Ectodermal cell (in vitro differentiated cells): Measurements from ENCODE around the gene FIG4.
"Not testable (repeated sequence)": the region's sequence is repeated elsewhere in the genome, so short reads cannot be mapped to it uniquely, and the experiment has no call there.

Experiments used
- H3K27ac ChIP-seq: 2 replicates; pipeline ENCODE4 v1.7.0; 2013; ENCODE audit warnings: mild to moderate bottlenecking, low read depth, low read length; ENCODE audit not compliant: insufficient read depth, poor library complexity, severe bottlenecking
- H3K27me3 ChIP-seq: 2 replicates; pipeline ENCODE4 v1.7.0; 2013; ENCODE audit warnings: mild to moderate bottlenecking, low read length; ENCODE audit not compliant: insufficient read depth, control insufficient read depth, poor library complexity, severe bottlenecking
- H3K36me3 ChIP-seq: one replicate; pipeline ENCODE4 v1.7.0; 2013; ENCODE audit warnings: low read length; ENCODE audit not compliant: control insufficient read depth, insufficient read depth
- H3K4me1 ChIP-seq: one replicate; pipeline ENCODE4 v1.7.0; 2013; ENCODE audit warnings: low read length; ENCODE audit not compliant: control insufficient read depth, insufficient read depth
- H3K4me3 ChIP-seq: 2 replicates; pipeline ENCODE4 v1.7.0; 2013; ENCODE audit warnings: low read depth, low read length, control low read depth; ENCODE audit not compliant: insufficient read depth
- H3K9me3 ChIP-seq: 2 replicates; pipeline ENCODE4 v1.7.0; 2013; ENCODE audit warnings: mild to moderate bottlenecking, low read length, moderate library complexity; ENCODE audit not compliant: control insufficient read depth
- WGBS, 2 experiments: methylation state at CpG; one replicate each; pipeline ENCODE4 v1.1.7; 2013; ENCODE audit warnings: missing lambda C conversion rate in 2 of 2; 5-methylcytosine and 5-hydroxymethylcytosine counted together

Gene FIG4

GRCh38 chr6:109744779-109745178 is 53.7 kb downstream of the FIG4 start:
- H3K36me3 ChIP-seq, H3K9me3 ChIP-seq, H3K27me3 ChIP-seq, H3K4me3 ChIP-seq, H3K27ac ChIP-seq, H3K4me1 ChIP-seq: not testable (repeated sequence)
- WGBS, 2 experiments, result 95 to 100% methylated on average over 2 of the region's 3 CpGs

DNA sequence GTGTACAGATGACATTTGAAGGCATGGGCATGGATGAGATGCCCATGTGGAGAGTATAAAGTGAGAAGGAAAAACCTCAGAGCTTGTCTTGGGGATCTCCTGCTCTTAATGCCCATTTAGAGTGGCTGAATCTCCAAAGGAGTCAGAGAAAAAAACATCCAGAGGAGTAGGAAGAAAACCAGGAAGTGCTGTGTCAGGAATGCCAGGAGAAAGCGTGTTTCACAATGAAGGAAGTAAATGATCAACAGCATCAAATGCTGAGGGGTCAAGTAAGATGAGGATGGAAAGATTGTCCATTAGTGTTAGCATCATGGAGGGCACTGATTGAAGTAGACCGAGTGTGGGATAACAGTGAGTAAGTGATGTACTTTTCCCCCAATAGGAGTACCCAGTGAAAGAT is 56.1 kb downstream of the FIG4 start:
- Histone ChIP-seq H3K9me3 (no peaks in the 10 kb centered on the region), H3K27ac (no peak overlapping the region), H3K27me3 (no peaks in the 10 kb centered on the region), H3K36me3 (no peaks in the 10 kb centered on the region), H3K4me1 (no peaks in the 10 kb centered on the region), H3K4me3 (no peak overlapping the region)
- WGBS, 2 experiments, result 95 to 96% methylated on average over 2 of the region's 2 CpGs

DNA sequence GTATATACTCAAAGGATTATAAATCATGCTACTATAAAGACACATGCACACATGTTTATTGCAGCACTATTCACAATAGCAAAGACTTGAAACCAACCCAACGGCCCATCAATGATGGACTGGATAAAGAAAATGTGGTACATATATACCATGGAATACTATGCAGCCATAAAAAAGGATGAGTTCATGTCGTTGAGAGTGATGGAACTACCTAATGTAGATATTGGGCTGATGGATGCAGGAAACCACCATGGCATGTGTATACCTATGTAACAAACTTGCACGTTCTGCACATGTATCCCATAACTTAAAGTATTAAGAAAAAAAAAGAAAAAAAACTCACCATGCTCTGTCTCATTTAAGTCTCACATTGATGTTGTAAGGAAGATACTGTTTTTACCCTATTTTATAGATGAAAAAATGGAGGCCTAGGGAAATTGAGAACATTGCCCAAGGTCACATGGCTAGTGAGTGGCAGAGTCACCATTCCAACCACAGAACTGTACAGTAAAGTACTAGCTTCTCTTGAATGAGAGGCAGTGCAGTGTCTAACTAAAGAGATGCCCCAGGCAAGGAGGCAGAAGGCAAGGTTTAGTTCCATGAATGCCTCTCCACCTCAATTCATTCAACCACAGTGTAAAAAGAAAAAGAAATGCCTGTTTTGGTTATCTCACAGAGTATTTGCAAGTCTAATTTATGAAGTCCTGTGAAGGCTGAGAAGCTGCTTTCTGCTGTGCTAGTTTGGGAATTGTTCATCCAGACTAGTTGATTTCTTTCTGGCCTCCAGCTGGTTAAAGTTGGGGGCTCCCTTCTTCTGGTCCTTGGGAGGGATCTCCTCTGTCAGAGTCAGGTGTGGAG is 68.2 kb downstream of the FIG4 start:
- H3K4me1 ChIP-seq, result no peaks in the 10 kb centered on the region

GRCh38 chr6:109760208-109760607 is 69.1 kb downstream of the FIG4 start:
- WGBS, 2 experiments, result 93 to 95% methylated on average over 2 of the region's 2 CpGs
- no peak overlapping the region for H3K27ac ChIP-seq
- H3K9me3 ChIP-seq, result no peaks in the 10 kb centered on the region
- no peaks in the 10 kb centered on the region for H3K4me1 ChIP-seq
- H3K27me3 ChIP-seq, result no peaks in the 10 kb centered on the region
- no peak overlapping the region for H3K4me3 ChIP-seq
- H3K36me3 ChIP-seq, result peaks cover 3% of the 10 kb centered on the region

More for the DNA sequence above, 68.2 kb downstream of the FIG4 start:
- WGBS, 2 experiments, result 84 to 92% methylated on average over 2 to 3 of the region's 3 CpGs
- Histone ChIP-seq H3K27me3 (no peaks in the 10 kb centered on the region), H3K36me3 (peaks cover 3% of the 10 kb centered on the region), H3K4me3 (no peak overlapping the region), H3K27ac (no peak overlapping the region), H3K9me3 (no peaks in the 10 kb centered on the region)

GRCh38 chr6:109762166-109762565 is 71.1 kb downstream of the FIG4 start:
- WGBS, 2 experiments, result 93 to 95% methylated on average over 2 of the region's 2 CpGs

GRCh38 chr6:109762769-109763441 is 71.8 kb downstream of the FIG4 start:
- 92 to 93% methylated on average over 1 of the region's 1 CpG for WGBS, 2 experiments
- H3K4me1 ChIP-seq, result no peaks in the 10 kb centered on the region
- no peaks in the 10 kb centered on the region for H3K36me3 ChIP-seq
- H3K27ac ChIP-seq, result no peak overlapping the region
- no peak overlapping the region for H3K4me3 ChIP-seq
- H3K27me3 ChIP-seq, result no peaks in the 10 kb centered on the region
- no peaks in the 10 kb centered on the region for H3K9me3 ChIP-seq

More at GRCh38 chr6:109762166-109762565, 71.1 kb downstream of the FIG4 start:
- Histone ChIP-seq H3K9me3 (no peaks in the 10 kb centered on the region), H3K4me1 (no peaks in the 10 kb centered on the region), H3K27ac (no peak overlapping the region), H3K36me3 (peaks cover 2% of the 10 kb centered on the region), H3K27me3 (no peaks in the 10 kb centered on the region), H3K4me3 (no peak overlapping the region)

- 95% methylated on average over 3 of the region's 3 CpGs for WGBS, 2 experiments
- Histone ChIP-seq H3K36me3 (no peaks in the 10 kb centered on the region), H3K27ac (no peak overlapping the region), H3K27me3 (no peaks in the 10 kb centered on the region), H3K4me3 (no peak overlapping the region), H3K9me3 (no peaks in the 10 kb centered on the region), H3K4me1 (no peaks in the 10 kb centered on the region)
Observed at GRCh38 chr6:109766167-109766566, 75.1 kb downstream of the FIG4 start.

GRCh38 chr6:109767961-109768360 is 76.9 kb downstream of the FIG4 start:
- H3K27me3 ChIP-seq, result no peaks in the 10 kb centered on the region
- 85 to 92% methylated on average over 3 of the region's 3 CpGs for WGBS, 2 experiments
- H3K36me3 ChIP-seq, result no peaks in the 10 kb centered on the region
- no peaks in the 10 kb centered on the region for H3K4me1 ChIP-seq
- no peak overlapping the region for H3K4me3 ChIP-seq
- no peak overlapping the region for H3K27ac ChIP-seq
- H3K9me3 ChIP-seq, result no peaks in the 10 kb centered on the region

DNA sequence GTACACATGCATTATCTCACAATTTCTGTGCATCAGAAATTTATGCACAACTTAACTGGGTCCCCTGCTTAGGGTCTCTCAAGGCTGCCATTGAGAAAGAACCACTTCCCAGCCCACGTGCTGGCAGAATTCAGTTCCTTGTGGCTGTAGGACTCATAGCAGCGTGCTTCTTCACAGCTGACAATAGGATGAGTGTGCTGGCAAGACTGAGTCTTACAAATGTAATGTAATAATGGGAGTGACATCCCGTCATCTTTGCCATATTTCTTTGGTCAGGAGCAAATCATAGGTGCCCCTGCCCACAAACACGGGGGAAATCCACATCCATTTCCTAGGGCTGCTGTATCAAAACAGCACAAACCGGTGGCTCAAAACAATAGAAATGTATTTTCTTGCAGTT is 77.4 kb downstream of the FIG4 start:
- Histone ChIP-seq H3K4me1 (no peaks in the 10 kb centered on the region), H3K27me3 (no peaks in the 10 kb centered on the region), H3K9me3 (no peaks in the 10 kb centered on the region), H3K36me3 (no peaks in the 10 kb centered on the region), H3K27ac (no peak overlapping the region), H3K4me3 (no peak overlapping the region)
- WGBS, 2 experiments, result 89 to 94% methylated on average over 5 of the region's 5 CpGs

GRCh38 chr6:109769213-109769612 is 78.1 kb downstream of the FIG4 start:
- H3K27me3 ChIP-seq, result no peaks in the 10 kb centered on the region
- no peaks in the 10 kb centered on the region for H3K9me3 ChIP-seq
- no peak overlapping the region for H3K4me3 ChIP-seq
- no peaks in the 10 kb centered on the region for H3K36me3 ChIP-seq
- H3K4me1 ChIP-seq, result no peaks in the 10 kb centered on the region
- H3K27ac ChIP-seq, result no peak overlapping the region
- WGBS, 2 experiments, result 83 to 93% methylated on average over 3 of the region's 3 CpGs
